ENCODE measurements around the gene USP48.

Gene USP48

DNA sequence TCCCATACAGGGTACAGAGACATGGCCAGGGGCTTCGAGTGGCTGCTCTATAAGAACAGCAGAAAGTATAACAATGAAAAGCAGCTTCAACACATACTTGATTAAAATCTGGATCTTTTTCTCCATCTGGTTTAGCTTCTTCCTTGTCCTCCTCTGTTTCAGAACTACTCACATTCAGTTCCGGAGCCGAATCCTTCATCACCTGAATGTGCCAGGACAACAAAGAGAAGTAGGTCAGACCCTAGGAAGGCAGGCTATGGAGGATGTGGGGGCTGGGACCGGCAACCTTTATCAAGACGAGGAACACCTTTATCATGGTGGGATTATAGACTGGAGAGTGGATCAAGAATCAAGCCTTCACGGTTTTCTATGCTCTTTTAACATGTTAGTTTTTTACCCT lies 81.5 kb downstream of the USP48 start:
- Histone ChIP-seq H4K20me1 (peaks cover 0 to 22% (median 0%) of the 10 kb centered on the region in 11 experiments; a peak in 5 of 22 replicates), H3K36me3 (peaks cover 69 to 98% (median 88%) of the 10 kb centered on the region in 11 experiments), H3K4me3 (no peak overlapping the region), H3K4me2 (no peak overlapping the region), H3K27me3 (no peaks in the 10 kb centered on the region), H3K9ac (no peak overlapping the region), H3K27ac (no peak overlapping the region), H3K9me3 (replicated peaks in 1 of 11) (no peaks in the 10 kb centered on the region), H3K4me1 (peaks cover 11 to 27% (median 16%) of the 10 kb centered on the region in 10 experiments)
- no peak for TF ChIP-seq Cebpa-rat (IDR thresholded peaks at IDR 0.05)

DNA sequence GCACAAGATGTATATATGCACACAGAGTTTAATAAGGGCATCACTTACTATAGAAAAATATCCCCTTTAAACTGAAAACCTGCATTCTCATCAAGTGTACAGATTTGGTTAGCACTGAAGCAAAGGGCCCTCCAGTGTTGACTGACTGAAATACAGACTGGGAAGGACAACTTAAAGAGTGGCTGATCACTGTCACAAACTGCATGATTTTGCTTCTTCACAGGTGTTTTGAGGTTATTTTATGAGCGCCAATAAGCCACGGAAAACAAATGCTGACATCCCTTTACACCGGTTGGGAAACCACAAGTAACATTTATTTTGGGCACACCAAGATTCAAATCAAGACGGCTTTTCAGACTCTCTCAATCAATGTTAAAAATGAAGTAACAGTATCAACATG lies 82.9 kb downstream of the USP48 start:
- Histone ChIP-seq H3K4me1 (peaks cover 0 to 14% (median 7%) of the 10 kb centered on the region in 10 experiments; a peak in 11 of 20 replicates), H3K36me3 (peaks cover 74 to 98% (median 91%) of the 10 kb centered on the region in 11 experiments), H3K27me3 (no peaks in the 10 kb centered on the region), H3K27ac (no peak overlapping the region), H3K4me3 (no peak overlapping the region), H4K20me1 (peaks cover 0 to 29% (median 0%) of the 10 kb centered on the region in 11 experiments; a peak in 6 of 22 replicates), H3K9me3 (replicated peaks in 1 of 11) (no peaks in the 10 kb centered on the region), H3K4me2 (no peak overlapping the region; a peak in 1 of 22 replicates), H3K9ac (no peak overlapping the region)
- no peak for TF ChIP-seq Cebpa-rat (IDR thresholded peaks at IDR 0.05)

DNA sequence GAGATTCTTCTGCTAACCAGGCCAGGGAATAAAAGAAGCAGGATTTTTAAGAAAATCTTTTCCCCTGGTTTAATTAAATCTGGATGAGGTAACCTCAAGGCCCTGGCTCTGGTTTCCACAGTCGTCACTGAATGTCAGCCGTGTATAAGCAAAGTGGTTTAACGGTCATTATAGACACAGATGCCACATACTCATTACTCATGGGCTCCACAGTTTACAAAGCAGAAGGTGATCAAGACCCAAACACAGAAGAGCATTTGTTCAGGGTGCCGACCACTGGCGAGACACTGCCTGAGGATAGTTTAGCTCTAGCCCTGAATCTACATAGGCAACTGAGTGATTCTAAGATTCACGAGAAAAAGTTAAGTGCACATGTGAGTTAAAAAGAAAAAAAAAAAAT lies 86.0 kb downstream of the USP48 start:
- H3K36me3 ChIP-seq: peaks cover 76 to 98% (median 91%) of the 10 kb centered on the region in 11 experiments
- no peak overlapping the region for H3K4me3 ChIP-seq
- H3K27me3 ChIP-seq: no peaks in the 10 kb centered on the region
- H3K4me2 ChIP-seq: no peak overlapping the region
- H3K27ac ChIP-seq: no peak overlapping the region
- H3K9ac ChIP-seq: no peak overlapping the region
- no peak for TF ChIP-seq Cebpa-rat (IDR thresholded peaks at IDR 0.05)
- peaks cover 0 to 10% (median 6%) of the 10 kb centered on the region in 10 experiments; a peak in 5 of 20 replicates for H3K4me1 ChIP-seq
- H4K20me1 ChIP-seq: peaks cover 0 to 33% (median 0%) of the 10 kb centered on the region in 11 experiments; a peak in 9 of 22 replicates
- H3K9me3 ChIP-seq (replicated peaks in 1 of 11): no peaks in the 10 kb centered on the region

DNA sequence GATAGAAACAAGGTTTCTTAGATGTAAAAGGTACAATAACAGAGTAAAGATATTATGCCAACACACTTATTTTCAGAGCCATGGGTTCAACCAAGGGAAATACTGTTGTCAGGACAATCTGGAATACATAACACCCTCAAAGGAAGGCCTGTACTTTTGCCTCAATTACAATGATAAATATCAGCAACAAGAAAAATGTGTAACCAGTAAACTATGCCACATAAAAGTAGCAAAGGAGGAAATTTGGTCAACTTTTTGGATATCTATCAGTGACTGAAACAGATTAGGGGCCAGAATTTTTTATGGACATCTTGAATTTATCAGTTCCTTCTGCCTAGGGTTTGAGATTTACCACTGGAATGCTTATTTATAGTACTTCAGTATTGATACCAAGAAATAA lies 89.2 kb downstream of the USP48 start:
- TF ChIP-seq Cebpa-rat (IDR thresholded peaks at IDR 0.05): no peak
- Histone ChIP-seq H3K27me3 (no peaks in the 10 kb centered on the region), H3K4me1 (0 out of 20 replicates have a peak, but pooled peaks cover 0 to 6% (median 0%) of the 10 kb centered on the region in 10 experiments), H3K4me3 (no peak overlapping the region), H3K9ac (no peak overlapping the region), H3K9me3 (replicated peaks in 1 of 11) (no peaks in the 10 kb centered on the region), H3K36me3 (peaks cover 82 to 98% (median 93%) of the 10 kb centered on the region in 11 experiments), H3K27ac (no peak overlapping the region), H3K4me2 (no peak overlapping the region), H4K20me1 (peaks cover 0 to 40% (median 0%) of the 10 kb centered on the region in 11 experiments; a peak in 9 of 22 replicates)

DNA sequence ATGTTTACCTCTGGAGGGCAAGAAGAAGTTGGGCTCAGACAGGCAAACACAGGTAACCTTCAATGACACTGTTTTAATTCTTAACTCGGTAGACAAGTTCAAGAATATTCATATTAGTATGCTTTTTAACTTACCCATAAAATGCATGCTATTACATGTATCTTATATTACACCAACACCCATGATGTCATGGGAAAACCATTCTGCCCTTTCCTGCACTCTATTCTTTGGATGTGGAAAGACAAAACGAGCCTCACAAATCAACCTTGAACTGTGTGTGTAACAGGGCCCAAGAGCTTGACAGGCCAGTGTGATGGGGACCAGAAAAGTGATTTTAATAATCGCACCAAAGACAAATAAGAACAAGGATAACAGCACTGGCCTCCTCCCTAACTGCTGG lies 91.2 kb downstream of the USP48 start:
- peaks cover 0 to 50% (median 7%) of the 10 kb centered on the region in 11 experiments; a peak in 9 of 22 replicates for H4K20me1 ChIP-seq
- H3K36me3 ChIP-seq: peaks cover 92 to 99% (median 98%) of the 10 kb centered on the region in 11 experiments
- no peak for TF ChIP-seq Cebpa-rat (IDR thresholded peaks at IDR 0.05)
- H3K27me3 ChIP-seq: no peaks in the 10 kb centered on the region
- H3K9ac ChIP-seq: no peak overlapping the region
- no peak overlapping the region for H3K27ac ChIP-seq
- no peak overlapping the region for H3K4me3 ChIP-seq
- peaks cover 0 to 3% (median 0%) of the 10 kb centered on the region in 11 experiments; a peak in 3 of 22 replicates for H3K9me3 ChIP-seq (replicated peaks in 1 of 11)
- no peak overlapping the region for H3K4me2 ChIP-seq
- H3K4me1 ChIP-seq: 0 out of 20 replicates have a peak, but pooled peaks cover 0 to 6% (median 0%) of the 10 kb centered on the region in 10 experiments

DNA sequence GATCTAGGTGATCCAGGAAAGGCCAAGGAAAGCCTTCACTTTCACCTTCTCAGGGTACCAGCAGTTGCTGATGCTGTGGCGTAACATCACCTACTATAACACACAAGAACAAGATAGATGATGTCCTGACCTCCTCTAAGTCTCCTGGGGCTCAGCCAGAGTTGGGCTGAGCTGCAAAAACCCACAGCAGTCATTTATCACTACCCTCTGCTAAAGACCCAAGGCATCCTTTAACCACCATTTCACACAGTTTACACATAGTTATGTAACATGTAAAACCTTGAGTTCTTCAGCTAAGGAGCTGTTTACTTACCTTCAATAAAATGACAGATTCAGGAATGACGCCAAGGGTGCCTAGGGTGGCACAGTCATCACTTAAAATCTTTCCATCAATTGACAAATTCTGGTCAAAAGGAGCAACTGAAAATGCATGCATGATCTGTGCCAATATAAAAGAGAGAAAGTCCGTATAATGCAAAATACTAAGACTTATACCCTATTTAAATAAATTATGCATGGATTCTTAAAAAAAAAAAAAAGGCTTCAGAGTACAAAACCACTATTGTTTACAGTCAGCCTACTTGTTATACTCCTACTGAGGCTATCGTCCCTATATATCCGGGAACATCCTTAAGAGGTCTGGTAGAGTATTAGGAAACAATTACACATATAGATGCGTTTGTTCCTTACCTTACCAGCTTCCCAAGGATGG lies 93.1 kb downstream of the USP48 start:
- no peak overlapping the region for H3K4me2 ChIP-seq
- no peak for TF ChIP-seq Cebpa-rat (IDR thresholded peaks at IDR 0.05)

DNA sequence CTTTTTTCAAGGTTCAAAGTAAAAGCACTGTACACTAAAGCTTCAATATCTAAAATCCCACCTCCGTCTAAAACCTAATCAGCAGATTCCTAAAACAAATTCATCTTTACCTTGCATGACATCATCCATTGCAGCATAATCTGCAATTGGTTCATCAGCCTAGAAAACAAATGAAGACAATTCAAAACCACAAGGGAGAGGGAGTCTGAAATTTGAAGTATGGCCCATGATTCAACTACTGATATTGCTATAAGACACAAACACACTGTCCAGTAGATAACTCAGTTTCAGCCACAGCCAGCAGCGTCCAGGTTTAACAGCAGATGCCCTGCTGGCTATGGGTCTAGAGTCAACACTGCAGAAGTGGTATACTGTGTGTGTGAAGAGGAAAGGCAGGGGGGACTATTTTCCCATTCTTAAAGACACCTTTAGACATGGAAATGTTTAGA lies 95.8 kb downstream of the USP48 start:
- no peak overlapping the region for H3K4me3 ChIP-seq
- H3K36me3 ChIP-seq: peaks cover 95 to 100% (median 99%) of the 10 kb centered on the region in 11 experiments
- no peak overlapping the region for H3K27ac ChIP-seq
- no peak overlapping the region for H3K4me2 ChIP-seq
- peaks cover 0 to 28% (median 0%) of the 10 kb centered on the region in 11 experiments; a peak in 5 of 22 replicates for H4K20me1 ChIP-seq
- no peaks in the 10 kb centered on the region for H3K27me3 ChIP-seq
- H3K4me1 ChIP-seq: peaks cover 0 to 4% (median 0%) of the 10 kb centered on the region in 10 experiments; a peak in 1 of 20 replicates
- no peak for TF ChIP-seq Cebpa-rat (IDR thresholded peaks at IDR 0.05)
- no peak overlapping the region for H3K9ac ChIP-seq
- peaks cover 0 to 22% (median 16%) of the 10 kb centered on the region in 11 experiments; a peak in 18 of 22 replicates for H3K9me3 ChIP-seq (replicated peaks in 1 of 11)

More for the DNA sequence above, 93.1 kb downstream of the USP48 start:
- no peak overlapping the region for H3K4me3 ChIP-seq
- peaks cover 96 to 100% (median 100%) of the 10 kb centered on the region in 11 experiments for H3K36me3 ChIP-seq
- peaks cover 0 to 6% (median 0%) of the 10 kb centered on the region in 10 experiments; a peak in 1 of 20 replicates for H3K4me1 ChIP-seq
- H3K9me3 ChIP-seq (replicated peaks in 1 of 11): peaks cover 0 to 20% (median 13%) of the 10 kb centered on the region in 11 experiments; a peak in 18 of 22 replicates
- no peak overlapping the region for H3K27ac ChIP-seq
- no peaks in the 10 kb centered on the region for H3K27me3 ChIP-seq
- H4K20me1 ChIP-seq: peaks cover 0 to 43% (median 0%) of the 10 kb centered on the region in 11 experiments; a peak in 8 of 22 replicates
- H3K9ac ChIP-seq: no peak overlapping the region

DNA sequence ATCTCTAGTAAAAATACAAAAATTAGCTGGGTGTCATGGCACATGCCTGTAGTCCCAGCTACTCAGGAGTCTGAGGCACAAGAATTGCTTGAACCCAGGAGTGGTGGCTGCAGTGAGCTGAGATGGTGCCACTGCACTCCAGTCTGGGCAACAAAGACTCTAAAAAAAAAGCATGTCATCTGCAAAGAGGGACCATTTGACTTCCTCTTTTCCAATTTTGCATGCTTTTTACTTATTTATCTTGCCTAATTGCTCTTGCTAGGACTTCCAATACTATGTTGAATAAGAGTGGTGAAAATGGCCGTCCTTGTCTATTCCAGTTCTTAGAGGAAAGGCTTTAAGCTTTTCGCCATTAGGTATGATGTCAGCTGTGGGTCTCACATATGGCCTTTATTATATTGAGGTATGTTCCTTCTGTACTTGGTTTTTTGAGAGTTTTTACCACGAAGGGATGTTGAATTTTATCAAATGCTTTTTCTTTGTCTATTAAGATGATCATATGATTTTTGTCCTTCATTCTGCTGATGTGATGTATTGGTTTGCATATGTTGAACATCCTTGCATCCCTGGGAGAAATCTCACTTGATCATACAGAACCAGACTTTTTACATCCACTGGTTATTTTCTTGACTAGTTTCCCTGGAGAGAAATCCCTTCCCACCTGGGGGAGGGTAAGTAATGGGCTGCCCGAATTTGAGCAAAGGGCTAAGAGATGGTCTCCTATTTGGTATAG lies 96.8 kb downstream of the USP48 start:
- H3K9ac ChIP-seq: no peak overlapping the region
- H4K20me1 ChIP-seq: peaks cover 0 to 31% (median 0%) of the 10 kb centered on the region in 11 experiments; a peak in 4 of 22 replicates
- no peaks in the 10 kb centered on the region for H3K27me3 ChIP-seq
- 0 out of 22 replicates have a peak overlapping the region, but pooled peaks of 1 of the 11 experiments have one; percentile 5 for H3K4me2 ChIP-seq
- peaks cover 94 to 100% (median 99%) of the 10 kb centered on the region in 11 experiments for H3K36me3 ChIP-seq
- peaks cover 0 to 22% (median 16%) of the 10 kb centered on the region in 11 experiments; a peak in 18 of 22 replicates for H3K9me3 ChIP-seq (replicated peaks in 1 of 11)
- peaks cover 0 to 4% (median 0%) of the 10 kb centered on the region in 10 experiments; a peak in 1 of 20 replicates for H3K4me1 ChIP-seq
- H3K4me3 ChIP-seq: no peak overlapping the region
- H3K27ac ChIP-seq: no peak overlapping the region
- no peak for TF ChIP-seq Cebpa-rat (IDR thresholded peaks at IDR 0.05)

Data from BLaER1 treated with 17β-estradiol and CSF1 and Interleukin-3, amounts not matched to agents 10 nM and 100 nM (cell line).